ENCODE results near the gene DKK3.

DKK3 gene

DNA sequence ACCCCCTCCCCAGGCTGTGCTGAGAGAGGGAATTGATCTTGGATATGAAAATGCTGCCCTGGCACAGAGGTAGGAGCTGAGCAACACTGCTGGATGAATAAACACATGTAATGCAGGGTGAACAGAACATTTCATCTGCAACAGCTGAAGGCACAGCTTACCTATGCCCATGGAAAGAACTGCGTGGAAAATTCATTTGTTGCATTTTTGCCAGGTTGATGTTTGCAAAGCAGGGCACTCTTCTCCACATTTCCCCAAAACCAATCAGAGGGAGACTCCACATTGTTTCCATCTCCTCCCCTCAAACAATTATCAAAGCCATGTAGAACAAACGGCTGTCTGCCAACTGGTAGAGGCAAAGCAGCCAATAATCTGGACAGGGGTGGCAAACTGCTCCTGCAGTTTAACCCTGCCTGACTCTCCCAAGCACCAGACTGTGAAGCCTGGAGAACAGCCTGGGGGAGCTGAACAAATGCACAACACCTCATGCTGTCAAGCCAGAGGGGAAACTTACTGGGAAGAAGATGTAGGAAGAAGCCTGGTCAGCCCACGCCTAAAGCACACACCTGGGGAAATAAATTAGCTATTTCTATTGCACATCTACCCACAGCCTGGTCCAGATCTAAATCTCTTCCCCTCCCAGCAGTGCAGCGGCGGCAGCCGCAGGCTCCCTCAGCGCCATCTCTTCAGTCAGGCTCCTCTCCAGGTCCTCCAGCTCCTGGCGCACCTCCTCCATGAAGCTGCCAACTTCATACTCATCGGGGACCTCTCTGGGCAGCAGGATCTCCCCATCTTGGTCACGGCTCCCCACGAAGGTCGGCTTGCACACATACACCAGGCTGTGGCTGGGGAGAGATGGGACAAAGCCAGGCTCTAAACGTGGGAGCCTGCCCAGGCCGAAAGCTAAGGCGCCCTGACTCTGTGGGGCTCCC is 44.3 kb downstream of the DKK3 start:
- Histone ChIP-seq H3K27me3 (ENCODE audit: insufficient read depth, poor library complexity, severe bottlenecking) (no peaks in the 10 kb centered on the region), H3K4me3 (ENCODE audit: severe bottlenecking) (no peak overlapping the region), H3K4me1 (ENCODE audit: insufficient read depth, poor library complexity, severe bottlenecking) (no peaks in the 10 kb centered on the region), H3K36me3 (ENCODE audit: low read depth) (peaks cover 33% of the 10 kb centered on the region), H3K9me3 (ENCODE audit: severe bottlenecking) (no peaks in the 10 kb centered on the region), H3K27ac (ENCODE audit: poor library complexity, severe bottlenecking) (no peak overlapping the region)
- TF ChIP-seq, protein P1, sequence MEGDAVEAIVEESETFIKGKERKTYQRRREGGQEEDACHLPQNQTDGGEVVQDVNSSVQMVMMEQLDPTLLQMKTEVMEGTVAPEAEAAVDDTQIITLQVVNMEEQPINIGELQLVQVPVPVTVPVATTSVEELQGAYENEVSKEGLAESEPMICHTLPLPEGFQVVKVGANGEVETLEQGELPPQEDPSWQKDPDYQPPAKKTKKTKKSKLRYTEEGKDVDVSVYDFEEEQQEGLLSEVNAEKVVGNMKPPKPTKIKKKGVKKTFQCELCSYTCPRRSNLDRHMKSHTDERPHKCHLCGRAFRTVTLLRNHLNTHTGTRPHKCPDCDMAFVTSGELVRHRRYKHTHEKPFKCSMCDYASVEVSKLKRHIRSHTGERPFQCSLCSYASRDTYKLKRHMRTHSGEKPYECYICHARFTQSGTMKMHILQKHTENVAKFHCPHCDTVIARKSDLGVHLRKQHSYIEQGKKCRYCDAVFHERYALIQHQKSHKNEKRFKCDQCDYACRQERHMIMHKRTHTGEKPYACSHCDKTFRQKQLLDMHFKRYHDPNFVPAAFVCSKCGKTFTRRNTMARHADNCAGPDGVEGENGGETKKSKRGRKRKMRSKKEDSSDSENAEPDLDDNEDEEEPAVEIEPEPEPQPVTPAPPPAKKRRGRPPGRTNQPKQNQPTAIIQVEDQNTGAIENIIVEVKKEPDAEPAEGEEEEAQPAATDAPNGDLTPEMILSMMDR (IDR thresholded peaks at IDR 0.05; ENCODE audit: poor library complexity, severe bottlenecking) = no peak
- ATAC-seq (ENCODE audit: low read depth) = no peak
- no peak for DNase-seq (ENCODE audit: low spot score)

DNA sequence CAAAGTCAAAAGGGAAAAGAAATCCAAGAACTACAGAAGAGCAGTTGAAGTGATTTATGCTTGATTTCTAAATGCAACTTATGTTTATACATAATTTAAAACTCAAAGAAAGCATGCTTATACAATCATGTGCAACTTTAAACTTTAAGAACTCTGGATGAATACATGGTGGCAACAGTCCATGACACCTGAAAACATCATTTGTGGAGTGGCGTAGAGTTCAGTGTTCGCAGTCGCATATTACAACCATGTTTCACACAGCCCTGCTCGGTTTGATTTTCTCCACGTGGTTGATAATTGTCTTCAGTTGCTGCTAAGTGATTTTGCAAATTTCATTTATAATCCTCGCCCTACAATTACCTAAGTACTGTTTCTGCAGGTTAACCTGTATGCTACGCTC is 45.4 kb downstream of the DKK3 start:
- Histone ChIP-seq H3K4me1 (ENCODE audit: insufficient read depth, poor library complexity, severe bottlenecking) (no peaks in the 10 kb centered on the region), H3K27me3 (ENCODE audit: insufficient read depth, poor library complexity, severe bottlenecking) (no peaks in the 10 kb centered on the region), H3K9me3 (ENCODE audit: severe bottlenecking) (no peaks in the 10 kb centered on the region), H3K36me3 (ENCODE audit: low read depth) (peaks cover 31% of the 10 kb centered on the region), H3K27ac (ENCODE audit: poor library complexity, severe bottlenecking) (no peak overlapping the region), H3K4me3 (ENCODE audit: severe bottlenecking) (no peak overlapping the region)
- DNase-seq (ENCODE audit: low spot score) (no peak), ATAC-seq (ENCODE audit: low read depth) (no peak)
- TF ChIP-seq, protein P1 (IDR thresholded peaks at IDR 0.05; ENCODE audit: poor library complexity, severe bottlenecking) = no peak

- DNase-seq (ENCODE audit: low spot score) = no peak
- TF ChIP-seq, protein P1 (IDR thresholded peaks at IDR 0.05; ENCODE audit: poor library complexity, severe bottlenecking) = no peak
- H3K9me3 ChIP-seq (ENCODE audit: severe bottlenecking) = no peaks in the 10 kb centered on the region
- H3K27me3 ChIP-seq (ENCODE audit: insufficient read depth, poor library complexity, severe bottlenecking) = no peaks in the 10 kb centered on the region
- no peak overlapping the region for H3K27ac ChIP-seq (ENCODE audit: poor library complexity, severe bottlenecking)
- peak; percentile 34; the same call in 1 of the 3 replicates for ATAC-seq (ENCODE audit: low read depth)
- no peak overlapping the region for H3K4me3 ChIP-seq (ENCODE audit: severe bottlenecking)
- H3K4me1 ChIP-seq (ENCODE audit: insufficient read depth, poor library complexity, severe bottlenecking) = no peaks in the 10 kb centered on the region
- H3K36me3 ChIP-seq (ENCODE audit: low read depth) = peaks cover 32% of the 10 kb centered on the region
Measured at GRCh38 chr11:11961399-11962028, 46.9 kb downstream of the DKK3 start.

GRCh38 chr11:11960687-11961086 is 47.7 kb downstream of the DKK3 start:
- no peak for DNase-seq (ENCODE audit: low spot score)

More at GRCh38 chr11:11960687-11961086, 47.7 kb downstream of the DKK3 start:
- Histone ChIP-seq H3K9me3 (ENCODE audit: severe bottlenecking) (no peaks in the 10 kb centered on the region), H3K4me3 (ENCODE audit: severe bottlenecking) (no peak overlapping the region), H3K27ac (ENCODE audit: poor library complexity, severe bottlenecking) (no peak overlapping the region), H3K36me3 (ENCODE audit: low read depth) (peaks cover 37% of the 10 kb centered on the region), H3K27me3 (ENCODE audit: insufficient read depth, poor library complexity, severe bottlenecking) (no peaks in the 10 kb centered on the region), H3K4me1 (ENCODE audit: insufficient read depth, poor library complexity, severe bottlenecking) (no peaks in the 10 kb centered on the region)
- ATAC-seq (ENCODE audit: low read depth) = no peak
- TF ChIP-seq, protein P1 (IDR thresholded peaks at IDR 0.05; ENCODE audit: poor library complexity, severe bottlenecking) = no peak

Measured in RWPE2 (cell line).